AG20443 (cell line): ENCODE measurements around the gene TIMP1.

Experiments
- DNase-seq: peaks from one replicate; pipeline ENCODE4 v3.0.0; 2012; ENCODE audit warnings: low spot score, mixed read lengths

TIMP1 gene

GRCh38 chrX:47573341-47574075 lies 8.7 kb upstream of the TIMP1 start:
- DNase-seq = peak; percentile 42

GRCh38 chrX:47574076-47574546 lies 8.1 kb upstream of the TIMP1 start:
- DNase-seq = no peak

- DNase-seq = no peak
Measured at GRCh38 chrX:47574547-47575301, 7.5 kb upstream of the TIMP1 start.

GRCh38 chrX:47576021-47576898 lies 6.0 kb upstream of the TIMP1 start:
- no peak for DNase-seq

DNA sequence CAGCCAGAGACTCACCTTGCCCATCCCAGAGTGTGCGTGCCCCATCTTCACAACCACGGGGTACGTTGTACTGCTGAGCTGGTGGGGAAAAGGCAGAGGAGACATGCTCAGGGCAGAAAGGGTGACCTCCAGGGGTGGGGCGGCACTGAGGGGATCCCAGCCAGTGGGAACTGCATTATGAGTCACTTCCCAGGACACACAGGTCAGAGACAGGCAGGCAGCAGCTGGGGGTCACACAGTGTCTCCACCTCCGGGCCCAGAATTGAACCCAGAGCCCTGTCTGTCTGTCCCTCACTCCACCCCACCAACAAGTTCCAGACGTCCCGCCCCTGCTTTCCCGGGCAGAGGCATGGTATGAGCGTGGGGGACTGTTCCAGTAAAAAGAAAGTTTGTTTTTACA lies 4.8 kb upstream of the TIMP1 start:
- DNase-seq = no peak

DNA sequence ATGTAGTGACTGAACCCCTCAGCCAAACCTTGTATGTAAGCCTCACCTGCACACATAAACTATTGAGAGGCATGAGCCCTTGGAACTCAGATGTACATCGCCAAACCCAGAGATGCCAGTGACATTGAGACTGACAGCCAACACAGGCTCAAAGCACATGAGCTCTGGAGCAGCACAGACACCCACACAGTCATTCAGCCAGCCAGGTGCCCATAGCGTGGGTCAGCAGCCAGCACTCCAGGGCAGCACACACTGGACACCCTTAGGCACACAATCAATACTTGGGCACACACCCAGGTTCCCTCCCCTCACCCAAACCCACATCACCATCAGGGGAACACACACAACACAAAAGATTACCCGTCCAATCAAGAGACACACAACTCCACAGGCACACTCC lies 4.3 kb upstream of the TIMP1 start:
- no peak for DNase-seq

- DNase-seq = no peak
Measured at GRCh38 chrX:47578692-47579091, 3.5 kb upstream of the TIMP1 start.

GRCh38 chrX:47579537-47579936 lies 2.7 kb upstream of the TIMP1 start:
- DNase-seq = peak; percentile 17

- no peak for DNase-seq
Measured at GRCh38 chrX:47583240-47583861, 1.1 kb downstream of the TIMP1 start.

GRCh38 chrX:47584714-47585113 lies 2.5 kb downstream of the TIMP1 start:
- DNase-seq = no peak

- DNase-seq = no peak
Measured at GRCh38 chrX:47585273-47585672, 3.0 kb downstream of the TIMP1 start.

GRCh38 chrX:47586043-47586787 lies 4.0 kb downstream of the TIMP1 start:
- DNase-seq = no peak

GRCh38 chrX:47587091-47587891 lies 5.1 kb downstream of the TIMP1 start:
- no peak for DNase-seq

DNA sequence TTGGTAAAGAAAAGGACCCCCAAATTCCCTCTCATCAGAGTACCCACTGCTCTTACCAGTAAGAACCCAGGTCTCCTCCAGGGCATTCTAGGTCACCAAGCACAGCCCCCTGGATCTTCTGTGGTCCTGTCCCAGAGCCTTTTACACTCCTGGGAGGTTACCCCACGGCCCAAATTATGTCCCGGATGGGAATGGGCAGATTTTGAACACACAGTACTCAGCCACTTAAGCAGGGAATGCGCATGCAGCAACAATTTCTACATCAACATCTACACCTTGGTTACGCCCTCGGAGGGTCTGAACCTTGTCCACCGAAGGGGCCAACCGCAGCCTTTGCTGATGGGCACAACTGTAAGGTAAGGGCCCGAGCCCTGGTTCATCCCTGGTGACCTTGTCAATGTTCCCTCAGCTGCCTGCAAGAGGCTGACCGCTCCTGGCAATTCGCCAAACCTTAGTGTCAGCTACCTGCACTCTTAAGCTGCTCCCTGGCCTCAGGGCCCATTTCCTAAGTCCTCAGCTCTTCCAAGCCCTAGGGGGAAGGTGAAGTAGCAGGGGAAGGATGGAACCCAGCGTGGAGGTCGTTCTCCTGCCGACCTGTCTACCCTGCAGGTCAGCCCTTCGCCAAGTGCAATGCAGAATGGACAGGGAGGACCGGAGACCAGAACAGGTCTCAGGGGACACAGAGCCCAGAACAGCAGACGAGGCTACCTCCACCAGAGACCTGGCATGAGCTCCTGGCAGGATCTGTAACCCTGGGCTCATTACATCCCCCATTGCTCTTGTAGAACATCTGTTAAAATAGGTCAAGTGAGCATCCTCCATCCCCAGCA lies 5.9 kb downstream of the TIMP1 start:
- DNase-seq = no peak

- DNase-seq = no peak
Measured at GRCh38 chrX:47590984-47591383, 8.7 kb downstream of the TIMP1 start.

GRCh38 chrX:47593522-47593921 lies 11.3 kb downstream of the TIMP1 start:
- no peak for DNase-seq

DNA sequence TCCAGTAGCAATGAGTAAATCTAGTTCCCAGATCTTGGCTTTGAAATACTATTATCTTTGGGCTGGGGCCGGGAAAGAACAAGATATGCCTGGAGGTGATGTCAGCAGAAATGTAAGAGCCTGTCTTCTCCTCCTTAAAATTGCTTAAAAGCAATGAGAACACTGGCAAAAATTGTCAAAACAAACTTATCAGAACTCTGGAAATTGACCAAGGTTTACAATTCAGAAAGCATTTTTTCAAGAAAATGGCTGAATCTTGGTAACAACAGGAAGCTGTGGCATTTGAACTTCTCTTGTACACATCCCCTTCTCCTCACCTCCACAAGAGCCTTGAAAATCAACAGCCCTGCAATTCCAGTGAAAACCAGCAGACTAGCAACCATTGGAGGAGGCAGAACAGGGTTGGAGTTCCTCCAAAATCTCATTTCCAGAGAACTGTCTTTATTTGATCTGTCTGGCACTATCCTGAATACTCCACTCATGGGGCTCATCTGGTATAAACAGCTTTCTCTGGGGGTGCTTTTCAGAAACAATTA lies 13.5 kb downstream of the TIMP1 start:
- DNase-seq = no peak

DNA sequence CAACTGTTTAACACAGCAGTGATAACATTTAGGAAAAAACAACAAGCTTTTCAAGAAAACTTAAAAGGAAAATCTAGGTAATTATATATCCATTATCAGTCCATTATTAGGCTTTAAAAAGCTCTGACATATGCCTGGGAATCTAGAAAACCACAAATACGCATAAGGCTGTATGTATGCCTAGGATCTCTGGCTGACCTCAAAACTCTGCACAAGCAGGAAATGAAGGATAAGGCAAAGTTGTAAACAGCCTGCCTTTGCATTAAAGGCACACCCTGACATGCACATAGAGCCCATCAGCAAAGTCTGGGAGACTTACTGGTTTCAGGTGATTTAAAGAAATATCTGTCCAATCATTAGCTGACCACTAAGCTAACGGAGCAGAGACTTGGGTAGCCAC lies 14.0 kb downstream of the TIMP1 start:
- DNase-seq = no peak

DNA sequence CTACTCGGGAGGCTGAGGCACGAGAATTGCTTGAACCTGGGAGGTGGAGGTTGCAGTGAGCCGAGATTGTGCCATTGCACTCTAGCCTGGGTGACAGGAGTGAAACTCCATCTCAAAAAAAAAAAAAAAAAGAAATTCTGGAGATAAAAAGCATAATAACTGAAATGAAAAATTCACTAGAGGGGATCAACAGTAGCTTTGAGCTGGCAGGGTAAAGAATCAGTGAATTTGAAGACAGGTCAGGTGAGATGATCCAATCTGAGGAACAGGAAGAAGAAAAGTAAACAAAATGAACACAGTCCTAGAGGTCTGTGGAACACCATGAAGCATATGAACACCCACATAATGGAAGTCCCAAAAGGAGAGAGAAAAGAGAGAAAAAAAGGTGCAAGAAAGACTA lies 15.0 kb downstream of the TIMP1 start:
- no peak for DNase-seq
